ENCODE measurements around the gene MRTFA. TPM values are rescaled to one million over a fixed set of nuclear protein-coding genes. Genes with fewer than 3 reads are reported as not detected.

MRTFA gene
- total RNA-seq, 4 donors from 2014 or later: 24.5 to 56.3 (median 40.9) TPM

- 86 to 91% methylated on average over 1 of the region's 1 CpG for WGBS, 2 donors
- no peaks in the 10 kb centered on the region for H3K36me3 ChIP-seq
- TF ChIP-seq CTCF (IDR thresholded peaks at IDR 0.05) (no peak), POLR2A (IDR thresholded peaks at IDR 0.05) (no peak)
- DNase-seq: no peak
- H3K4me1 ChIP-seq: peaks cover 7 to 51% (median 30%) of the 10 kb centered on the region in 3 donors
- no peaks in the 10 kb centered on the region for H3K9me3 ChIP-seq
- no peak overlapping the region for H3K4me3 ChIP-seq
- H3K27ac ChIP-seq: no peak overlapping the region
- H3K27me3 ChIP-seq: no peaks in the 10 kb centered on the region
- intact Hi-C loops (cut with DNase I): no loop called here
Observed at GRCh38 chr22:40610329-40610850, 26.1 kb downstream of the MRTFA start.

- intact Hi-C loops (cut with DNase I): no loop called here
- Histone ChIP-seq H3K27me3 (no peaks in the 10 kb centered on the region), H3K36me3 (no peaks in the 10 kb centered on the region), H3K9me3 (no peaks in the 10 kb centered on the region), H3K27ac (no peak overlapping the region), H3K4me1 (peaks cover 7 to 55% (median 32%) of the 10 kb centered on the region in 3 donors), H3K4me3 (no peak overlapping the region)
- no peak for TF ChIP-seq POLR2A (IDR thresholded peaks at IDR 0.05)
- TF ChIP-seq CTCF (IDR thresholded peaks at IDR 0.05): no peak
- 60 to 77% methylated on average over 3 of the region's 3 CpGs for WGBS, 2 donors
- no peak for DNase-seq
Observed at GRCh38 chr22:40609216-40609615, 27.3 kb downstream of the MRTFA start.

GRCh38 chr22:40607506-40607905 lies 29.0 kb downstream of the MRTFA start:
- Histone ChIP-seq H3K4me3 (no peak overlapping the region), H3K9me3 (no peaks in the 10 kb centered on the region), H3K4me1 (peaks cover 14 to 59% (median 36%) of the 10 kb centered on the region in 3 donors), H3K36me3 (no peaks in the 10 kb centered on the region), H3K27me3 (no peaks in the 10 kb centered on the region), H3K27ac (no peak overlapping the region)
- TF ChIP-seq POLR2A (IDR thresholded peaks at IDR 0.05): no peak
- TF ChIP-seq CTCF (IDR thresholded peaks at IDR 0.05): no peak
- WGBS, 2 donors: 50 to 93% methylated on average over 1 of the region's 1 CpG
- DNase-seq: no peak
- intact Hi-C loops (cut with DNase I): no loop called here

GRCh38 chr22:40606306-40606705 lies 30.2 kb downstream of the MRTFA start:
- intact Hi-C loops (cut with DNase I): no loop called here

GRCh38 chr22:40605761-40606160 lies 30.8 kb downstream of the MRTFA start:
- intact Hi-C loops (cut with DNase I): no loop called here
- Histone ChIP-seq H3K4me1 (peaks cover 14 to 70% (median 49%) of the 10 kb centered on the region in 3 donors), H3K27ac (peak overlapping the region in 1 of 4 donors; percentile 30), H3K9me3 (no peaks in the 10 kb centered on the region), H3K4me3 (no peak overlapping the region), H3K27me3 (no peaks in the 10 kb centered on the region), H3K36me3 (no peaks in the 10 kb centered on the region)
- WGBS, 2 donors: 16 to 39% methylated on average over 1 of the region's 1 CpG
- DNase-seq: no peak
- TF ChIP-seq POLR2A (IDR thresholded peaks at IDR 0.05) (no peak), CTCF (IDR thresholded peaks at IDR 0.05) (no peak)

More at GRCh38 chr22:40606306-40606705, 30.2 kb downstream of the MRTFA start:
- Histone ChIP-seq H3K4me3 (no peak overlapping the region), H3K9me3 (no peaks in the 10 kb centered on the region), H3K27ac (peak overlapping the region in 1 of 4 donors; percentile 30), H3K36me3 (no peaks in the 10 kb centered on the region), H3K27me3 (no peaks in the 10 kb centered on the region), H3K4me1 (peaks cover 14 to 64% (median 46%) of the 10 kb centered on the region in 3 donors)
- TF ChIP-seq CTCF (IDR thresholded peaks at IDR 0.05) (no peak), POLR2A (IDR thresholded peaks at IDR 0.05) (no peak)
- DNase-seq: no peak

Data from esophagus squamous epithelium (tissue), 5 donors.